Small intestine (tissue), 7 donors: Measurements from ENCODE around the gene HOXD3. TPM values are rescaled to one million over a fixed set of nuclear protein-coding genes. Genes with fewer than 3 reads are reported as not detected.

ENCODE experiments used
- DNase-seq, 2 donors: peaks; one replicate each; pipeline versions ENCODE4 v3.0.0 to v3.0.0-alpha.2; 2013
- FAIRE-seq: peaks from 2 replicates; lab custom pipeline; 2012; peaks lifted over from hg19 to GRCh38; lab: Jason Lieb, UNC
- H3K27ac ChIP-seq, 3 donors: one replicate each; pipeline ENCODE4 v1.5.1; 2013; ENCODE audit warnings: low read length in 2 of 3, mild to moderate bottlenecking in 2 of 3, control low read depth in 1 of 3, inconsistent platforms in 1 of 3, low read depth in 1 of 3, moderate library complexity in 1 of 3
- H3K27me3 ChIP-seq, 3 donors: one replicate each; pipeline ENCODE4 v1.6.1; 2013; ENCODE audit warnings: low read length in 3 of 3, inconsistent platforms in 1 of 3; ENCODE audit not compliant: control insufficient read depth in 3 of 3, insufficient read depth in 3 of 3
- H3K36me3 ChIP-seq, 3 donors: one replicate each; pipeline ENCODE4 v1.6.1; 2013; ENCODE audit warnings: low read length in 3 of 3, inconsistent platforms in 1 of 3, low read depth in 1 of 3, mild to moderate bottlenecking in 1 of 3, moderate library complexity in 1 of 3; ENCODE audit not compliant: control insufficient read depth in 3 of 3, insufficient read depth in 2 of 3
- H3K4me1 ChIP-seq, 3 donors: one replicate each; pipeline ENCODE4 v1.6.1; 2013; ENCODE audit warnings: low read length in 2 of 3, inconsistent platforms in 1 of 3, low read depth in 1 of 3, mild to moderate bottlenecking in 1 of 3, moderate library complexity in 1 of 3; ENCODE audit not compliant: control insufficient read depth in 3 of 3, insufficient read depth in 2 of 3
- H3K4me3 ChIP-seq, 3 donors: one replicate each; pipeline ENCODE4 v1.5.1; 2013; ENCODE audit warnings: low read length in 3 of 3, control low read depth in 1 of 3, inconsistent platforms in 1 of 3, low read depth in 1 of 3, mild to moderate bottlenecking in 1 of 3, moderate library complexity in 1 of 3
- H3K9me3 ChIP-seq, 2 donors: one replicate each; pipeline ENCODE4 v1.6.1; 2013; ENCODE audit warnings: low read depth in 1 of 2, low read length in 1 of 2; ENCODE audit not compliant: control insufficient read depth in 2 of 2, insufficient read depth in 1 of 2
- WGBS, 3 donors: extraction: QIAGEN DNeasy Blood & Tissue Kit; methylation state at CpG; one replicate each; pipeline ENCODE4 v1.1.7; 2013; 5-methylcytosine and 5-hydroxymethylcytosine counted together
- polyA plus RNA-seq, 4 donors: library from polyadenylated mRNA; stranded (reverse) in 3 of 4; unstranded in 1 of 4; fragments of 200-250 nt in 3 of 4; fragments of 120-200 nt in 1 of 4; gene quantifications; one replicate each; pipeline versions ENCODE4 v1.2.1 to v1.2.3, GENCODE V29; 2013
- donor health status: healthy with polysubstance abuse.
- donor health status: control.
- donor health status: control.
- donor health status: Bipolar disorder and iron deficiency.
- donor health status: healthy.

HOXD3 gene
- polyA plus RNA-seq, 4 donors, result 0.98 to 5.2 TPM; not detected in 2

- 27 to 42% (median 32%) methylated on average over 14 of the region's 14 CpGs for WGBS, 3 donors
- Histone ChIP-seq H3K4me1 (no peaks in the 10 kb centered on the region), H3K36me3 (peaks cover 0 to 2% (median 0%) of the 10 kb centered on the region in 3 donors), H3K9me3 (peaks cover 0 to 4% of the 10 kb centered on the region in 2 donors), H3K27ac (no peak overlapping the region), H3K27me3 (peaks cover 5 to 94% (median 58%) of the 10 kb centered on the region in 3 donors), H3K4me3 (no peak overlapping the region)
- DNase-seq (no peak), FAIRE-seq (no peak)
Measured at GRCh38 chr2:176172895-176173566, 15.9 kb downstream of the HOXD3 start.

- H3K4me3 ChIP-seq, result no peak overlapping the region
- no peak for DNase-seq
- no peak overlapping the region for H3K27ac ChIP-seq
- WGBS, 3 donors, result 5 to 17% (median 9%) methylated on average over 7 of the region's 7 CpGs
- peaks cover 0 to 2% (median 0%) of the 10 kb centered on the region in 3 donors for H3K36me3 ChIP-seq
- FAIRE-seq, result no peak
- peaks cover 5 to 94% (median 61%) of the 10 kb centered on the region in 3 donors for H3K27me3 ChIP-seq
- no peaks in the 10 kb centered on the region for H3K4me1 ChIP-seq
- peaks cover 0 to 4% of the 10 kb centered on the region in 2 donors for H3K9me3 ChIP-seq
Measured at GRCh38 chr2:176173567-176174381, 16.7 kb downstream of the HOXD3 start.

GRCh38 chr2:176174382-176174823, 17.3 kb downstream of the HOXD3 start:
- no peaks in the 10 kb centered on the region for H3K4me1 ChIP-seq
- FAIRE-seq (no peak), DNase-seq (peak in 1 of 2 donors; percentile 53)
- H3K9me3 ChIP-seq, result peaks cover 0 to 4% of the 10 kb centered on the region in 2 donors
- no peak overlapping the region for H3K4me3 ChIP-seq
- H3K27me3 ChIP-seq, result peaks cover 5 to 94% (median 58%) of the 10 kb centered on the region in 3 donors
- H3K27ac ChIP-seq, result peak overlapping the region in 1 of 3 donors; percentile 5
- H3K36me3 ChIP-seq, result peaks cover 0 to 2% (median 0%) of the 10 kb centered on the region in 3 donors
- 2 to 10% (median 3%) methylated on average over 14 of the region's 14 CpGs for WGBS, 3 donors

- FAIRE-seq (no peak), DNase-seq (peak in 1 of 2 donors; percentile 45)
- no peak overlapping the region for H3K4me3 ChIP-seq
- H3K27me3 ChIP-seq, result peaks cover 5 to 96% (median 59%) of the 10 kb centered on the region in 3 donors
- H3K27ac ChIP-seq, result peak overlapping the region in 1 of 3 donors; percentile 42
- peaks cover 0 to 4% of the 10 kb centered on the region in 2 donors for H3K9me3 ChIP-seq
- 11 to 21% (median 12%) methylated on average over 43 to 47 of the region's 47 CpGs for WGBS, 3 donors
- no peaks in the 10 kb centered on the region for H3K4me1 ChIP-seq
- peaks cover 0 to 2% (median 0%) of the 10 kb centered on the region in 3 donors for H3K36me3 ChIP-seq
Measured at GRCh38 chr2:176174824-176175708, 18.0 kb downstream of the HOXD3 start.

DNA sequence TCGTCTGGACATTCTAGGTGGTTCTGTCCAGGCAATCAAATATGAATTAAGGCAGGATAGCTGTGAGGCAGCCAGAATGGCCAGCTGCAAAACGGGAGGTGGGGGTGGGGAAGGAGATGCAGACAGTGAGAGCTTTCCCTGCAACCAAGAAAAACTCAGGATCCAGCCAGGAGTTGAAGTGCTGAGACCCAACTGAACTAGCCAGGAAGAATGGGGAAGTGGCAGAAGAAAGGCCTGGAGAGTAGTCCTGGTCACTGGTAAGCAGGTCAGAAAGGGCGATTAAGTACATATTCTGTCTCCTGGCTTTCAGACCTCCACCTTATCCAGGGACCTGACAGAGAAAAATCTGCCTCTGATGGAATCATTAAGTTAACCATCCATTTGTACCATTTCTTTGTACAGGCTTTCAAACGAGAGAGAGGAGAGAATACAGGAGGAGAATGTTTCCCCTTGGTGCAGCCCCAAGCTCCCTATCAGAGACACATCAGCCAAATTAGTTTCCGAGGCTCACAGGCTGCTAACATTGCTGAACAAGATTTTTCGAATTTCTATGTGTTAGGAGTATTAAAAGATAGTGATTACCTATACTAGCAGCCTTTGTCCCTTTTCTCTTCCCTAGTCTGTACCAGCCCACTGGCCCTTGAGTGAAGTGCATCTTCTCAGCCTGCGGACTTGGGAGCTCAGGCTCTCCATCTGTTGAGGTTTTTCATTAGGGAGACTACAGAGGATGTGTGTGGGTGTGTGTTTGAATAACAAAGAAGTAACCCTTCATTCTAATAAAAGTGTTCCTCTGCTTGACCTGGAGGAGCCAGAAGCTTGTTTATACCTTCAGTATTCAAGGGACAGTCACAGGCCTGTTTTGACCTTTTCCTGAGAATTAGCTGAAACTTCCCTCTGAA, 18.9 kb downstream of the HOXD3 start:
- H3K9me3 ChIP-seq, result peaks cover 0 to 4% of the 10 kb centered on the region in 2 donors
- FAIRE-seq (no peak), DNase-seq (no peak)
- peaks cover 0 to 2% (median 0%) of the 10 kb centered on the region in 3 donors for H3K36me3 ChIP-seq
- peak overlapping the region in 1 of 3 donors; percentile 42 for H3K27ac ChIP-seq
- no peak overlapping the region for H3K4me3 ChIP-seq
- peaks cover 5 to 91% (median 53%) of the 10 kb centered on the region in 3 donors for H3K27me3 ChIP-seq
- H3K4me1 ChIP-seq, result no peaks in the 10 kb centered on the region
- 63 to 73% (median 68%) methylated on average over 7 of the region's 7 CpGs for WGBS, 3 donors

DNA sequence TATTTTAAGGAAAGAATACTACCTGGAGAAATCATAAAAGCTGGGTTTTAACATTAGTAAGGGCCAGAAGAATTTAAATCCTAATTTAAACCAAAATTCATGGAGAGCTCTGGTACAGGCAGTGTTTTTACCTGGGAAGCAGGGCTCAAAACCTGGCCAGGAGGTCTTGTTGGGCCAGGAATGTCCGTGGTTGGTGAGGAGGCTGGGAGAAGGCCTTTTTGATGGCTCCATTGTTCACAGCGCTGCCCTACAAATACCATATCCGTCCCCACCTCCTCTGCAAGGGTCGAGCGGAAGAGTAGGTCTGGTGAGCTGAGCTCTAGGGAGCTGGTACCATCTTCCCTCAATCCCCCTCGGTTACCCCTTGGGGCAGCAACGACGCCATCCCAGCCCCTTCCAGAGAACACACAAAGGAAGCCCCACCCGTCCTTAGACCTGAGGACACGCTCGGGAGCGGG, 20.5 kb downstream of the HOXD3 start:
- peak overlapping the region in 2 of 3 donors; percentile 9 to 12 for H3K27ac ChIP-seq
- peaks cover 5 to 83% (median 44%) of the 10 kb centered on the region in 3 donors for H3K27me3 ChIP-seq
- FAIRE-seq (no peak), DNase-seq (peak in 1 of 2 donors; percentile 22)
- H3K9me3 ChIP-seq, result no peaks in the 10 kb centered on the region
- WGBS, 3 donors, result 12 to 16% (median 13%) methylated on average over 12 of the region's 12 CpGs
- H3K36me3 ChIP-seq, result no peaks in the 10 kb centered on the region
- H3K4me1 ChIP-seq, result no peaks in the 10 kb centered on the region
- H3K4me3 ChIP-seq, result peak overlapping the region in 2 of 3 donors; percentile 13 to 17

DNA sequence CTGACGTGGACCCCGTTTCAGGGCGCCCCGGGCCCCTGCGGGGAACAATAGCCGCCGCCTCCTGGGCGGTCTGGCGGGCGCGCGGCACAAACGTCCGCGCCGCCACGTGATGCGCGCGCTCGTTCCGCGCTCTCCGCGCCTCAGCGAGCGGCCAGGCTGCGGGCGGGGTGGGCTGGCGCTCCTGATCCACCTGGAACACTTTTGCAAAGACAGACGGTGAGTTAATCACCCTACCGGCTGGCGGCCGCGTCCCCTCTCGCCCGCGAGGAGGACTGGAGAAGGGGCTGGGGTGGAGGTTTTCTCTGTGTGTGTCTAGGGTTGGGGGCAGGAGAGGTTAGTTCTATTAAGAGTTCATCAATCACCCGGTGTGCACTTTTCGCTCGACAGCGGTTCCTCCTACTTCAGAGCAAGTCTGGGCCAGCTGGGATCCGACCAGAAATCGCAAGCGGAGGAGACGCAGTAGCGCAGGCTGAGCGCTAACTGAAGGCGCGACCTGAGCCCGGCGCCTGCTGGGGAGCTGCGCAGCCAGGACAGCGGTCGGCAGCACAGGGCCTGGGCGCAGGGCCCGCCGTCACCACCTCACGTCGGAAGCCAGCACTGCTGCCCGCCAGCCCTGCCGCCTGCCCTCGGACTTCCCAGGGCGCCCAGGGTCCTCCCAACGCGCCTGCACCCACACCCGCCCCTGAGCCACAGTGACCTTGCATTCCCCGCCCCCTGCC, 21.1 kb downstream of the HOXD3 start:
- H3K36me3 ChIP-seq, result no peaks in the 10 kb centered on the region
- FAIRE-seq (no peak), DNase-seq (peak in 1 of 2 donors; percentile 36)
- H3K4me3 ChIP-seq, result peak overlapping the region; percentile 13 to 17 (median 16)
- WGBS, 3 donors, result 2 to 7% (median 5%) methylated on average over 52 to 68 of the region's 68 CpGs
- no peaks in the 10 kb centered on the region for H3K9me3 ChIP-seq
- peaks cover 5 to 83% (median 40%) of the 10 kb centered on the region in 3 donors for H3K27me3 ChIP-seq
- H3K4me1 ChIP-seq, result no peaks in the 10 kb centered on the region
- H3K27ac ChIP-seq, result peak overlapping the region in 2 of 3 donors; percentile 40 to 46
